GM12878 (cell line): Measurements from ENCODE around the gene TP53I3. TPM values are rescaled to one million over a fixed set of nuclear protein-coding genes. Genes with fewer than 3 reads are reported as not detected.
A peak's percentile ranks its signal among the peaks of the same experiment; 100 is the strongest.

Experiments
- BMI1 ChIP-seq: fragments of 450-650 bp; IDR thresholded peaks from 2 replicates; pipeline ENCODE4 v1.6.1; 2016; ENCODE audit warnings: mild to moderate bottlenecking, moderate library complexity, borderline replicate concordance
- CTCF ChIP-seq, 3 experiments: IDR thresholded peaks in 2 of 3; conservative IDR thresholded peaks in 1 of 3; 2 replicates each; pipeline ENCODE4 v1.5.1; 2011; ENCODE audit warnings: low read depth in 3 of 3, low read length in 3 of 3, mild to moderate bottlenecking in 3 of 3, control low read depth in 2 of 3, moderate library complexity in 2 of 3, inconsistent platforms in 1 of 3, mixed read lengths in 1 of 3; ENCODE audit not compliant: control insufficient read depth in 2 of 3, insufficient read depth in 1 of 3; ENCODE audit errors: extremely low read depth in 1 of 3
- DPF2 ChIP-seq: fragments of 450-650 bp; IDR thresholded peaks from 2 replicates; pipeline ENCODE4 v1.6.1; 2017; ENCODE audit warnings: mild to moderate bottlenecking
- LARP7 ChIP-seq: fragments of 450-650 bp; IDR thresholded peaks from 2 replicates; pipeline ENCODE4 v1.6.1; 2017; ENCODE audit warnings: mild to moderate bottlenecking
- NKRF ChIP-seq: fragments of 450-650 bp; conservative IDR thresholded peaks from 2 replicates; pipeline ENCODE4 v1.6.1; 2017; ENCODE audit warnings: mild to moderate bottlenecking, moderate library complexity
- NR2F1 ChIP-seq: fragments of 450-650 bp; conservative IDR thresholded peaks from 2 replicates; pipeline ENCODE4 v1.6.1; 2017; ENCODE audit warnings: mild to moderate bottlenecking
- POLR2A ChIP-seq: IDR thresholded peaks from 2 replicates; pipeline ENCODE4 v1.6.1; 2011; ENCODE audit warnings: low read depth, mild to moderate bottlenecking, low read length
- PRDM15 ChIP-seq: fragments of 450-650 bp; formaldehyde crosslinking; IDR thresholded peaks from 2 replicates; pipeline ENCODE4 v1.4.0; 2020; ENCODE audit warnings: mild to moderate bottlenecking, moderate library complexity
- SIN3A ChIP-seq: IDR thresholded peaks from 2 replicates; pipeline ENCODE4 v1.6.1; 2012; ENCODE audit warnings: low read depth, low read length, improper control_type of control experiment
- TCF3 ChIP-seq: IDR thresholded peaks from 2 replicates; pipeline ENCODE4 v1.6.1; 2012; ENCODE audit warnings: low read depth, mild to moderate bottlenecking, low read length, borderline replicate concordance; ENCODE audit not compliant: insufficient read depth
- ZNF592 ChIP-seq: fragments of 450-650 bp; IDR thresholded peaks from 2 replicates; pipeline ENCODE4 v1.6.1; 2017; ENCODE audit warnings: mild to moderate bottlenecking, moderate library complexity
- polyA plus RNA-seq, 11 experiments: library from polyadenylated mRNA; depleted of rRNA in 4 of 11; unstranded in 6 of 11; stranded (reverse) in 5 of 11; fragments of >200 nt; fragmentation: Nextera tagmentation in 4 of 11; fragmentation: Illumina TruSeq in 1 of 11; extraction: Ambion mirVana in 4 of 11; extraction: Trizol in 1 of 11; gene quantifications; 1 replicate in 1 of 11; 2 replicates in 10 of 11; pipeline versions ENCODE4 v1.2.1 to v1.2.3, GENCODE V29; 2011 to 2016; ENCODE audit warnings: inconsistent platforms in 2 of 11, missing spikeins in 2 of 11, low read depth in 1 of 11
- total RNA-seq, 4 experiments: library from RNA; depleted of rRNA in 3 of 4; stranded (reverse); fragments of >200 nt in 3 of 4; fragmentation: Illumina TruSeq in 1 of 4; extraction: Trizol in 1 of 4; gene quantifications; 2 replicates each; pipeline versions ENCODE4 v1.2.1 to v1.2.3, GENCODE V29; 2013 to 2021

TP53I3 gene
- total and polyA plus RNA-seq, 10 of the 15 experiments (the other 5 are each of a cell fraction or from before 2014, with no cell fraction given): 1.4 to 57.4 (median 11.6) TPM

GRCh38 chr2:24084386-24085199 lies at the start of gene TP53I3 (continued):
- TF ChIP-seq LARP7 (peak; percentile 97), PRDM15 (CRISPR knock-in tag) (no peak), NKRF (0 out of 2 replicates have a peak, but pooled peaks have one; percentile 2), SIN3A (0 out of 2 replicates have a peak, but pooled peaks have one; percentile 74), POLR2A (no peak), TCF3 (0 out of 2 replicates have a peak, but pooled peaks have one; percentile 3), NR2F1 (peak; percentile 62), BMI1 (no peak), CTCF (IDR thresholded peaks at IDR 0.05 in 2 of 3, conservative IDR thresholded peaks at IDR 0.05 in 1 of 3; ENCODE audit: control insufficient read depth in 2 of 3, extremely low read depth in 1 of 3, insufficient read depth in 1 of 3, low read depth in 3 of 3, low read length in 3 of 3) (peak; percentile 84 to 89 (median 86)), ZNF592 (peak; percentile 77; the same call in 1 of the 2 replicates), DPF2 (0 out of 2 replicates have a peak, but pooled peaks have one; percentile 51)
